IMR-90 (cell line): ENCODE measurements around the gene CD84. TPM values are rescaled to one million over a fixed set of nuclear protein-coding genes. Genes with fewer than 3 reads are reported as not detected.

ENCODE experiments used
- ATAC-seq: fragments of 200-7000 bp; cut with Tn5 transposase; 2 replicates; pipeline ENCODE4 v1.9.1; 2020; ENCODE audit warnings: low read depth, mild to moderate bottlenecking, moderate library complexity
- BruUV-seq: library from RNA; stranded (reverse); fragments of 400-500 nt; replicated peaks from 2 replicates; lab custom pipeline; 2021; lab: Mats Ljungman, UMichigan
- CTCF ChIA-PET: fragments of 300-600 bp; formaldehyde crosslinking; extraction: SDS; loops from one replicate; lab custom pipeline; 2021; ENCODE audit warnings: antibody characterized with exemption; lab: Yijun Ruan, JAX
- POLR2A ChIA-PET: fragments of 300-600 bp; sonication (Branson Sonifier 250); formaldehyde crosslinking; loops from one replicate; lab custom pipeline; 2022; ENCODE audit warnings: antibody characterized with exemption; ENCODE audit not compliant: unreplicated experiment; lab: Charles Lee
- DNase-seq: peaks from one replicate; pipeline ENCODE4 v3.0.0; 2013
- H2AFZ ChIP-seq: replicated peaks from 2 replicates; pipeline ENCODE3; 2013; ENCODE audit warnings: low read length, mild to moderate bottlenecking; ENCODE audit not compliant: poor library complexity
- H2AK5ac ChIP-seq: 2 replicates; pipeline ENCODE4 v1.6.1; 2013; ENCODE audit warnings: low read depth, low read length, inconsistent platforms
- H2AK9ac ChIP-seq: replicated peaks from 2 replicates; pipeline ENCODE3; 2013; ENCODE audit warnings: mild to moderate bottlenecking, low read depth, low read length, moderate library complexity; ENCODE audit not compliant: poor library complexity
- H2BK120ac ChIP-seq: 2 replicates; pipeline ENCODE4 v1.6.1; 2013; ENCODE audit warnings: low read depth, low read length, inconsistent platforms
- H2BK15ac ChIP-seq: 3 replicates; pipeline ENCODE4 v1.6.1; 2013; ENCODE audit warnings: low read depth, low read length, inconsistent platforms
- H2BK20ac ChIP-seq: 2 replicates; pipeline ENCODE4 v1.6.1; 2013; ENCODE audit warnings: low read depth, mild to moderate bottlenecking, inconsistent platforms, low read length, moderate library complexity
- H2BK5ac ChIP-seq: 2 replicates; pipeline ENCODE4 v1.6.1; 2013; ENCODE audit warnings: mild to moderate bottlenecking, low read depth, low read length, inconsistent platforms; ENCODE audit not compliant: poor library complexity, severe bottlenecking
- H3K14ac ChIP-seq: replicated peaks from 2 replicates; pipeline ENCODE4 v1.6.1; 2013; ENCODE audit warnings: low read depth, low read length, inconsistent platforms
- H3K18ac ChIP-seq: 2 replicates; pipeline ENCODE4 v1.6.1; 2013; ENCODE audit warnings: low read depth, low read length, control low read depth
- H3K23ac ChIP-seq: 2 replicates; pipeline ENCODE4 v1.6.1; 2013; ENCODE audit warnings: low read depth, low read length, inconsistent platforms
- H3K27ac ChIP-seq: 2 replicates; pipeline ENCODE4 v1.5.1; 2013; ENCODE audit warnings: mild to moderate bottlenecking, control low read depth, low read length; ENCODE audit not compliant: insufficient read depth
- H3K27me3 ChIP-seq: 2 replicates; pipeline ENCODE4 v1.6.1; 2013; ENCODE audit warnings: low read length; ENCODE audit not compliant: control insufficient read depth, insufficient read depth
- H3K36me3 ChIP-seq: 2 replicates; pipeline ENCODE4 v1.6.1; 2013; ENCODE audit warnings: low read length, mixed read lengths; ENCODE audit not compliant: control insufficient read depth, insufficient read depth
- H3K4ac ChIP-seq: 2 replicates; pipeline ENCODE4 v1.6.1; 2013; ENCODE audit warnings: low read depth, low read length, inconsistent platforms
- H3K4me1 ChIP-seq: 2 replicates; pipeline ENCODE4 v1.6.1; 2013; ENCODE audit warnings: low read length, mixed read lengths; ENCODE audit not compliant: control insufficient read depth, insufficient read depth
- H3K4me2 ChIP-seq: 2 replicates; pipeline ENCODE4 v1.6.1; 2013; ENCODE audit warnings: low read depth, mild to moderate bottlenecking, control low read depth, low read length, moderate library complexity
- H3K4me3 ChIP-seq: 2 replicates; pipeline ENCODE4 v1.5.1; 2013; ENCODE audit warnings: low read depth, mild to moderate bottlenecking, control low read depth, low read length, moderate library complexity; ENCODE audit not compliant: insufficient read depth
- H3K56ac ChIP-seq: 2 replicates; pipeline ENCODE4 v1.6.1; 2013; ENCODE audit warnings: low read length, inconsistent platforms; ENCODE audit not compliant: insufficient read depth; ENCODE audit errors: extremely low read depth
- H3K79me1 ChIP-seq, 2 experiments: 2 replicates each; pipeline ENCODE4 v1.6.1; 2013; ENCODE audit warnings: low read length in 2 of 2, inconsistent platforms in 1 of 2, low read depth in 1 of 2
- H3K9ac ChIP-seq: 2 replicates; pipeline ENCODE4 v1.6.1; 2013; ENCODE audit warnings: low read depth, low read length, control low read depth
- H3K9me1 ChIP-seq: 2 replicates; pipeline ENCODE4 v1.6.1; 2013; ENCODE audit warnings: low read length, inconsistent platforms; ENCODE audit not compliant: insufficient read depth
- H3K9me3 ChIP-seq: 2 replicates; pipeline ENCODE4 v1.6.1; 2013; ENCODE audit warnings: low read length; ENCODE audit not compliant: control insufficient read depth, insufficient read depth
- H4K20me1 ChIP-seq: 2 replicates; pipeline ENCODE4 v1.6.1; 2013; ENCODE audit warnings: low read length, inconsistent platforms; ENCODE audit not compliant: insufficient read depth
- H4K5ac ChIP-seq: 2 replicates; pipeline ENCODE4 v1.6.1; 2013; ENCODE audit warnings: mild to moderate bottlenecking, low read depth, low read length, control low read depth
- H4K8ac ChIP-seq, 2 experiments: 2 replicates each; pipeline ENCODE4 v1.6.1; 2013; ENCODE audit warnings: low read depth in 2 of 2, low read length in 2 of 2, control low read depth in 1 of 2, inconsistent platforms in 1 of 2
- H4K91ac ChIP-seq: 2 replicates; pipeline ENCODE4 v1.6.1; 2013; ENCODE audit warnings: low read depth, low read length, inconsistent platforms; ENCODE audit not compliant: insufficient read depth
- CEBPB ChIP-seq: IDR thresholded peaks from 2 replicates; pipeline ENCODE4 v1.6.1; 2012; ENCODE audit warnings: low read depth, low read length, improper control_type of control experiment
- ELK1 ChIP-seq: fragments of 150-350 bp; IDR thresholded peaks from 2 replicates; pipeline ENCODE4 v1.6.1; 2016; ENCODE audit warnings: low read depth, mild to moderate bottlenecking, low read length, moderate library complexity, borderline replicate concordance
- FOS ChIP-seq: fragments of 150-350 bp; IDR thresholded peaks from 2 replicates; pipeline ENCODE4 v1.6.1; 2016; ENCODE audit warnings: low read depth, low read length
- MXI1 ChIP-seq: IDR thresholded peaks from 2 replicates; pipeline ENCODE4 v1.6.1; 2012; ENCODE audit warnings: low read depth, mild to moderate bottlenecking, low read length, moderate library complexity, borderline replicate concordance
- RAD21 ChIP-seq: IDR thresholded peaks from 2 replicates; pipeline ENCODE4 v1.6.1; 2012; ENCODE audit warnings: low read length, improper control_type of control experiment
- RCOR1 ChIP-seq: IDR thresholded peaks from 2 replicates; pipeline ENCODE4 v1.6.1; 2012; ENCODE audit warnings: mild to moderate bottlenecking, low read length, improper control_type of control experiment; ENCODE audit not compliant: insufficient replicate concordance
- RFX5 ChIP-seq: IDR thresholded peaks from 2 replicates; pipeline ENCODE4 v1.8.0; 2012; ENCODE audit warnings: low read depth, mild to moderate bottlenecking, low read length, moderate library complexity
- SMC3 ChIP-seq: fragments of 150-350 bp; IDR thresholded peaks from 2 replicates; pipeline ENCODE4 v1.6.1; 2016; ENCODE audit warnings: low read depth, mild to moderate bottlenecking, antibody characterized with exemption, low read length, moderate library complexity
- WGBS, 2 experiments: methylation state at CpG; one replicate each; pipeline versions ENCODE4 v1.1.5 to v1.1.7; 2013; ENCODE audit warnings: missing lambda C conversion rate in 2 of 2; ENCODE audit not compliant: insufficient read length in 1 of 2; ENCODE audit errors: extremely low coverage in 2 of 2; 5-methylcytosine and 5-hydroxymethylcytosine counted together
- dilution Hi-C: fragments of 300-500 bp; cut with HindIII; formaldehyde crosslinking; loops from one replicate; pipeline ENCODE4 v1.14.3; 2018; ENCODE audit warnings: low sequenced_read_pairs; ENCODE audit not compliant: unreplicated experiment
- in situ Hi-C: fragments of 300-500 bp; cut with MboI; formaldehyde crosslinking; loops from 3 replicates; pipeline ENCODE4 v1.14.3; 2019; ENCODE audit warnings: low sequenced_read_pairs, inconsistent platforms, mixed read lengths
- intact Hi-C: fragments of 100-400 bp; cut with micrococcal nuclease; formaldehyde crosslinking; loops from 2 replicates; pipeline ENCODE4 v1.10.0; 2022
- polyA plus RNA-seq, 3 experiments: library from polyadenylated mRNA; depleted of rRNA; stranded (reverse); fragments of >200 nt; gene quantifications; 2 replicates each; pipeline ENCODE4 v1.2.3, GENCODE V29; 2012; ENCODE audit warnings: low replicate concordance in 1 of 3
- total RNA-seq: library from RNA; depleted of rRNA; stranded (reverse); fragments of >200 nt; gene quantifications from 2 replicates; pipeline ENCODE4 v1.2.3, GENCODE V29; 2012

CD84 gene
- total and polyA plus RNA-seq, 2 of the 4 experiments (the other 2 are of a cell fraction), result not detected

DNA sequence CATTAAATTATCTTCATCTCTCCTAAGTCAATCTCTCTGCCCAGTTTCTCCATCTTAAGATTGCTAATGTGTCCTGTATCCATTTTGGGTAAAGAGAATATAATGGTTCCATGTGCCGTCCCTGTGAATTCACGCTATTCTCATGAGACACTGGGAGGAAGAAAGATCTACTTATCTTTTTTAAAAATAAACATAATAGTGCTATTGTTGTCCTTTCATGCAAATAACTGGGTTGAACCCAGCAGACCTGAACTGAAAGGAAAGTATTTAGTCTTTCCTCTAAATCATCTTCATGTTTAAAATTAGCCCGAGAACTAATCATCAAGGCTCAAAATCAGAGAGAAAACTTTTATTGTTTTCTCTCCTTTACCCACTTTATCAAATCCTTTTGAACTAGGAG lies 45.2 kb upstream of the CD84 start:
- no peaks in the 10 kb centered on the region for H3K27me3 ChIP-seq
- no peak overlapping the region for H3K23ac ChIP-seq
- no peak overlapping the region for H3K4me3 ChIP-seq
- no peak overlapping the region for H3K9ac ChIP-seq
- no peak overlapping the region for H3K27ac ChIP-seq
- no peak overlapping the region for H2AFZ ChIP-seq
- WGBS, 2 experiments, result no CpG with 5 or more reads among the region's 3 CpGs
- H2AK5ac ChIP-seq, result no peak overlapping the region
- no peak overlapping the region for H4K5ac ChIP-seq
- H2BK15ac ChIP-seq, result no peak overlapping the region
- no peaks in the 10 kb centered on the region for H3K36me3 ChIP-seq
- H3K4ac ChIP-seq, result no peak overlapping the region
- no peak overlapping the region for H3K4me2 ChIP-seq
- dilution Hi-C loops, result no loop called here
- DNase-seq, result no peak
- H2BK120ac ChIP-seq, result no peak overlapping the region
- BruUV-seq, result no TSS peak
- intact Hi-C loops, result no loop called here
- H3K18ac ChIP-seq, result no peak overlapping the region
- H2AK9ac ChIP-seq, result no peak overlapping the region
- H3K9me3 ChIP-seq, result no peaks in the 10 kb centered on the region
- H3K79me1 ChIP-seq, result no peaks in the 10 kb centered on the region
- H3K9me1 ChIP-seq, result no peaks in the 10 kb centered on the region
- CTCF ChIA-PET, result no interaction called here
- H4K20me1 ChIP-seq, result no peaks in the 10 kb centered on the region
- H4K91ac ChIP-seq, result no peak overlapping the region
- TF ChIP-seq RAD21 (no peak), ELK1 (no peak), CEBPB (no peak), RFX5 (no peak), FOS (no peak), RCOR1 (no peak), MXI1 (no peak), SMC3 (no peak)
- in situ Hi-C loops, result loop anchor here (25.0 kb wide), 1 partner anchor 437 kb away; the partner anchor contains the start of gene CASQ1
- no peak overlapping the region for H3K56ac ChIP-seq
- POLR2A ChIA-PET, result no interaction called here
- ATAC-seq, result no peak
- H3K14ac ChIP-seq, result no peak overlapping the region
- no peak overlapping the region for H2BK20ac ChIP-seq
- no peak overlapping the region for H4K8ac ChIP-seq
- H3K4me1 ChIP-seq, result no peaks in the 10 kb centered on the region
- H2BK5ac ChIP-seq, result no peak overlapping the region
